GM12878 (cell line): Measurements from ENCODE around the gene GLP1R. TPM values are rescaled to one million over a fixed set of nuclear protein-coding genes. Genes with fewer than 3 reads are reported as not detected.

ENCODE experiments used
- ATAC-seq: fragments of 200-7000 bp; cut with Tn5 transposase; 3 replicates; pipeline ENCODE4 v1.9.1; 2020; ENCODE audit warnings: mild to moderate bottlenecking, moderate library complexity
- BruUV-seq: library from RNA; stranded (reverse); fragments of 400-500 nt; replicated peaks from 2 replicates; lab custom pipeline; 2021; lab: Mats Ljungman, UMichigan
- CTCF ChIA-PET: fragments of 300-600 bp; sonication (Branson Sonifier 250); formaldehyde crosslinking; extraction: SDS; loops from one replicate; lab custom pipeline; 2021; ENCODE audit warnings: inconsistent platforms; lab: Yijun Ruan, JAX
- POLR2A ChIA-PET: fragments of 350-600 bp; formaldehyde crosslinking; extraction: SDS; loops from one replicate; lab custom pipeline; 2021; ENCODE audit warnings: inconsistent platforms; lab: Charles Lee
- RAD21 ChIA-PET: fragments of 300-600 bp; sonication (Branson Sonifier 250); formaldehyde crosslinking; loops from one replicate; lab custom pipeline; 2023; ENCODE audit warnings: antibody characterized with exemption; ENCODE audit not compliant: unreplicated experiment; lab: Charles Lee
- SMC1A ChIA-PET: fragments of 300-600 bp; sonication (Branson Sonifier 250); formaldehyde crosslinking; loops from one replicate; lab custom pipeline; 2023; ENCODE audit not compliant: unreplicated experiment, uncharacterized antibody; lab: Charles Lee
- DNase-seq: peaks from one replicate; pipeline ENCODE4 v3.0.0-alpha.2; 2011; ENCODE audit warnings: low read depth, low spot score
- FAIRE-seq: peaks from 3 replicates; lab custom pipeline; 2011; peaks lifted over from hg19 to GRCh38; lab: Jason Lieb, UNC
- H2AFZ ChIP-seq: 2 replicates; pipeline ENCODE4 v1.6.0; 2011; ENCODE audit warnings: low read depth, low read length, control low read depth; ENCODE audit not compliant: control insufficient read depth
- H3K27ac ChIP-seq: 2 replicates; pipeline ENCODE4 v1.5.1; 2011; ENCODE audit warnings: control low read depth; ENCODE audit not compliant: control insufficient read depth, insufficient read depth
- H3K27me3 ChIP-seq, 2 experiments: replicated peaks in 1 of 2; 2 replicates each; pipeline versions ENCODE4 v1.6.0 to v1.6.1; 2011; ENCODE audit warnings: low read length in 1 of 2; ENCODE audit not compliant: control insufficient read depth in 2 of 2, insufficient read depth in 2 of 2
- H3K36me3 ChIP-seq, 2 experiments: 2 replicates each; pipeline ENCODE4 v1.5.1; 2011; ENCODE audit warnings: low read length in 1 of 2; ENCODE audit not compliant: control insufficient read depth in 2 of 2, insufficient read depth in 2 of 2
- H3K4me1 ChIP-seq: 2 replicates; pipeline ENCODE4 v1.6.1; 2011; ENCODE audit warnings: mild to moderate bottlenecking, low read length, moderate library complexity, mixed read lengths; ENCODE audit not compliant: control insufficient read depth, insufficient read depth
- H3K4me2 ChIP-seq: 2 replicates; pipeline ENCODE4 v1.6.0; 2011; ENCODE audit warnings: control low read depth; ENCODE audit not compliant: control insufficient read depth, insufficient read depth
- H3K4me3 ChIP-seq: fragments of 200-600 bp; sonication (generic); 2 replicates; pipeline ENCODE4 v1.5.1; 2016
- H3K79me2 ChIP-seq: 2 replicates; pipeline ENCODE4 v1.6.0; 2011; ENCODE audit warnings: low read length; ENCODE audit not compliant: control insufficient read depth, insufficient read depth
- H3K9ac ChIP-seq: 2 replicates; pipeline ENCODE4 v1.8.0; 2011; ENCODE audit warnings: low read length, control low read depth, mixed read lengths; ENCODE audit not compliant: control insufficient read depth, insufficient read depth
- H3K9me3 ChIP-seq: replicated peaks from 3 replicates; pipeline ENCODE4 v1.5.1; 2011; ENCODE audit warnings: mild to moderate bottlenecking, low read length; ENCODE audit not compliant: control insufficient read depth, insufficient read depth
- H4K20me1 ChIP-seq: 2 replicates; pipeline ENCODE4 v1.6.0; 2011; ENCODE audit not compliant: control insufficient read depth, insufficient read depth
- ATF7 ChIP-seq: fragments of 450-650 bp; IDR thresholded peaks from 2 replicates; pipeline ENCODE4 v1.6.1; 2016; ENCODE audit warnings: low read depth, mild to moderate bottlenecking
- BCL11A ChIP-seq: IDR thresholded peaks from 2 replicates; pipeline ENCODE4 v1.6.1; 2011; ENCODE audit warnings: low read depth, low read length
- CBX5 ChIP-seq: sonication (generic); IDR thresholded peaks from 2 replicates; pipeline ENCODE4 v1.6.1; 2016; ENCODE audit warnings: low read depth, moderate library complexity, mild to moderate bottlenecking, inconsistent platforms
- CEBPB ChIP-seq, 2 experiments: fragments of 150-350 bp in 1 of 2; IDR thresholded peaks; 2 replicates each; pipeline ENCODE4 v1.6.1; 2012 to 2014; ENCODE audit warnings: low read depth in 2 of 2, low read length in 2 of 2, borderline replicate concordance in 1 of 2, inconsistent platforms in 1 of 2
- KAT2A ChIP-seq: conservative IDR thresholded peaks from 2 replicates; pipeline ENCODE4 v1.6.1; 2011; ENCODE audit warnings: low read depth, low read length; ENCODE audit not compliant: control insufficient read depth
- MLLT1 ChIP-seq: fragments of 450-650 bp; IDR thresholded peaks from 2 replicates; pipeline ENCODE4 v1.6.1; 2016; ENCODE audit warnings: mild to moderate bottlenecking
- MTA2 ChIP-seq: fragments of 450-650 bp; IDR thresholded peaks from 2 replicates; pipeline ENCODE4 v1.6.1; 2016; ENCODE audit warnings: low read depth, mild to moderate bottlenecking, moderate library complexity
- MXI1 ChIP-seq: fragments of 150-350 bp; IDR thresholded peaks from 2 replicates; pipeline ENCODE4 v1.6.1; 2011; ENCODE audit warnings: low read depth, mild to moderate bottlenecking, inconsistent platforms, low read length, improper control_type of control experiment
- NR2F1 ChIP-seq: fragments of 450-650 bp; conservative IDR thresholded peaks from 2 replicates; pipeline ENCODE4 v1.6.1; 2017; ENCODE audit warnings: mild to moderate bottlenecking
- SP1 ChIP-seq: IDR thresholded peaks from one replicate; pipeline ENCODE4 v1.6.1; 2011; ENCODE audit warnings: low read depth, low read length
- SREBF1 ChIP-seq: IDR thresholded peaks from 2 replicates; pipeline ENCODE4 v1.6.1; 2012; ENCODE audit warnings: mild to moderate bottlenecking, low read length
- STAT1 ChIP-seq: fragments of 450-650 bp; conservative IDR thresholded peaks from 2 replicates; pipeline ENCODE4 v1.6.1; 2014; ENCODE audit warnings: antibody characterized with exemption, mild to moderate bottlenecking
- STAT3 ChIP-seq: IDR thresholded peaks from 2 replicates; pipeline ENCODE4 v1.6.1; 2011; ENCODE audit warnings: low read depth, low read length, improper control_type of control experiment
- TAF1 ChIP-seq: IDR thresholded peaks from 2 replicates; pipeline ENCODE4 v1.6.1; 2011; ENCODE audit warnings: mild to moderate bottlenecking, low read depth, low read length, borderline replicate concordance
- TARDBP ChIP-seq: IDR thresholded peaks from 2 replicates; pipeline ENCODE4 v1.6.1; 2016; ENCODE audit warnings: borderline replicate concordance
- ZNF217 ChIP-seq: fragments of 450-650 bp; IDR thresholded peaks from 2 replicates; pipeline ENCODE4 v1.6.1; 2017; ENCODE audit warnings: antibody characterized with exemption, mild to moderate bottlenecking
- ZNF274 ChIP-seq: IDR thresholded peaks from one replicate; pipeline ENCODE4 v1.8.0; 2011; ENCODE audit not compliant: insufficient read length, insufficient read depth
- WGBS: methylation state at CpG from one replicate; pipeline ENCODE4 v1.1.6; 2016; ENCODE audit warnings: low lambda C conversion rate; ENCODE audit not compliant: insufficient replicate concordance, insufficient coverage; ENCODE audit errors: missing lambda C conversion rate; 5-methylcytosine and 5-hydroxymethylcytosine counted together
- in situ Hi-C: fragments of 300-500 bp; cut with MboI; formaldehyde crosslinking; loops from 9 replicates; pipeline ENCODE4 v1.14.3; 2018; ENCODE audit warnings: mixed read lengths
- intact Hi-C: fragments of 100-400 bp; cut with micrococcal nuclease; formaldehyde crosslinking; loops from one replicate; pipeline ENCODE4 v1.14.2; 2022; ENCODE audit not compliant: unreplicated experiment
- polyA plus RNA-seq, 11 experiments: library from polyadenylated mRNA; depleted of rRNA in 4 of 11; unstranded in 6 of 11; stranded (reverse) in 5 of 11; fragments of >200 nt; fragmentation: Nextera tagmentation in 4 of 11; fragmentation: Illumina TruSeq in 1 of 11; extraction: Ambion mirVana in 4 of 11; extraction: Trizol in 1 of 11; gene quantifications; 1 replicate in 1 of 11; 2 replicates in 10 of 11; pipeline versions ENCODE4 v1.2.1 to v1.2.3, GENCODE V29; 2011 to 2016; ENCODE audit warnings: inconsistent platforms in 2 of 11, missing spikeins in 2 of 11, low read depth in 1 of 11
- total RNA-seq, 4 experiments: library from RNA; depleted of rRNA in 3 of 4; stranded (reverse); fragments of >200 nt in 3 of 4; fragmentation: Illumina TruSeq in 1 of 4; extraction: Trizol in 1 of 4; gene quantifications; 2 replicates each; pipeline versions ENCODE4 v1.2.1 to v1.2.3, GENCODE V29; 2013 to 2021

The GLP1R gene
- total and polyA plus RNA-seq, 10 of the 15 experiments (the other 5 are each of a cell fraction or from before 2014, with no cell fraction given), result 0.01 TPM; not detected in 9

GRCh38 chr6:39056191-39056590, 7.6 kb downstream of the GLP1R start:
- intact Hi-C loops (no loop called here), in situ Hi-C loops (no loop called here)
- ChIA-PET SMC1A (no interaction called here), POLR2A (no interaction called here), CTCF (no interaction called here), RAD21 (no interaction called here)
- Histone ChIP-seq H2AFZ (no peak overlapping the region), H4K20me1 (no peaks in the 10 kb centered on the region), H3K9me3 (no peaks in the 10 kb centered on the region), H3K79me2 (no peaks in the 10 kb centered on the region), H3K36me3 (no peaks in the 10 kb centered on the region), H3K27me3 (peaks cover 0 to 2% of the 10 kb centered on the region in 2 experiments; a peak in 3 of 4 replicates), H3K9ac (no peak overlapping the region), H3K4me1 (no peaks in the 10 kb centered on the region), H3K4me2 (no peak overlapping the region), H3K27ac (no peak overlapping the region), H3K4me3 (no peak overlapping the region)
- BruUV-seq, result no TSS peak
- FAIRE-seq (no peak), ATAC-seq (no peak), DNase-seq (no peak)
- TF ChIP-seq SP1 (no peak), MTA2 (no peak), CBX5 (no peak), BCL11A (no peak), MXI1 (no peak), STAT3 (no peak), SREBF1 (no peak), MLLT1 (no peak), TARDBP (no peak), KAT2A (no peak), ZNF217 (no peak), NR2F1 (no peak), TAF1 (no peak), CEBPB (IDR thresholded peaks at IDR 0.05; ENCODE audit: borderline replicate concordance in 1 of 2, low read depth in 2 of 2, low read length in 2 of 2) (no peak), ATF7 (no peak), STAT1 (no peak), ZNF274 (no peak)
- 47% methylated on average over 5 of the region's 5 CpGs for WGBS
